Cardiac fibroblast (primary cell): ENCODE results near the gene SLC12A8.

Experiments used
- DNase-seq, 2 donors: peaks; one replicate each; pipeline versions ENCODE4 v3.0.0 to v3.0.0-alpha.2; 2010; ENCODE audit warnings: low read depth in 2 of 2
- H3K4me3 ChIP-seq, 2 donors: replicated peaks in 1 of 2; 1 replicate in 1 of 2; 2 replicates in 1 of 2; pipeline ENCODE4 v1.5.1; 2011; ENCODE audit warnings: low read depth in 2 of 2, low read length in 2 of 2, mild to moderate bottlenecking in 2 of 2, moderate library complexity in 1 of 2
- CTCF ChIP-seq: IDR thresholded peaks from one replicate; pipeline ENCODE4 v1.5.1; 2011; ENCODE audit warnings: low read depth, mild to moderate bottlenecking, low read length, inconsistent platforms

The SLC12A8 gene

GRCh38 chr3:125250973-125251372, 38.4 kb upstream of the SLC12A8 start:
- H3K4me3 ChIP-seq, result no peak overlapping the region
- DNase-seq, result no peak
- TF ChIP-seq CTCF, result no peak

GRCh38 chr3:125246237-125246636, 33.7 kb upstream of the SLC12A8 start:
- TF ChIP-seq CTCF, result no peak
- no peak for DNase-seq
- H3K4me3 ChIP-seq, result no peak overlapping the region

- TF ChIP-seq CTCF, result no peak
- no peak for DNase-seq
- H3K4me3 ChIP-seq, result no peak overlapping the region
Observed at GRCh38 chr3:125245521-125245920, 33.0 kb upstream of the SLC12A8 start.

GRCh38 chr3:125240496-125240895, 27.9 kb upstream of the SLC12A8 start:
- peak; percentile 40 to 55 for DNase-seq

GRCh38 chr3:125239266-125239665, 26.7 kb upstream of the SLC12A8 start:
- no peak for DNase-seq
- no peak overlapping the region for H3K4me3 ChIP-seq
- TF ChIP-seq CTCF, result no peak

More at GRCh38 chr3:125240496-125240895, 27.9 kb upstream of the SLC12A8 start:
- no peak overlapping the region for H3K4me3 ChIP-seq
- no peak for TF ChIP-seq CTCF

GRCh38 chr3:125238759-125239158, 26.2 kb upstream of the SLC12A8 start:
- no peak for TF ChIP-seq CTCF
- no peak overlapping the region for H3K4me3 ChIP-seq
- no peak for DNase-seq

- TF ChIP-seq CTCF, result no peak
- H3K4me3 ChIP-seq, result no peak overlapping the region
- DNase-seq, result peak in 1 of 2 donors; percentile 67
Observed at GRCh38 chr3:125236331-125236903, 23.9 kb upstream of the SLC12A8 start.
